HCT116 (cell line): ENCODE measurements around the gene OSBPL5. TPM values are rescaled to one million over a fixed set of nuclear protein-coding genes. Genes with fewer than 3 reads are reported as not detected.

Experiments used
- ATAC-seq: fragments of 200-7000 bp; cut with Tn5 transposase; 2 replicates; pipeline ENCODE4 v1.9.1; 2020; ENCODE audit warnings: mild to moderate bottlenecking, moderate library complexity
- BruUV-seq: library from RNA; stranded (reverse); fragments of 400-500 nt; replicated peaks from 2 replicates; lab custom pipeline; 2021; lab: Mats Ljungman, UMichigan
- CTCF ChIA-PET: fragments of 300-600 bp; sonication (Branson Sonifier 250); formaldehyde crosslinking; loops from one replicate; lab custom pipeline; 2021; ENCODE audit warnings: antibody characterized with exemption; lab: Charles Lee
- POLR2A ChIA-PET: fragments of 300-600, 350-600 bp; sonication (Branson Sonifier 250); formaldehyde crosslinking; loops from one replicate; lab custom pipeline; 2021; ENCODE audit warnings: antibody characterized with exemption; lab: Charles Lee
- RAD21 ChIA-PET, 2 experiments: fragments of 300-600 bp; sonication (Branson Sonifier 250); formaldehyde crosslinking; loops; one replicate each; lab custom pipeline; 2023; ENCODE audit warnings: low total read pairs in 2 of 2; ENCODE audit not compliant: uncharacterized antibody in 2 of 2, unreplicated experiment in 2 of 2, low non-redundant PET in 1 of 2; lab: Charles Lee
- DNase-seq: peaks from one replicate; pipeline ENCODE4 v3.0.0-alpha.2; 2010; ENCODE audit warnings: low read depth, low spot score
- H2AFZ ChIP-seq: fragments of 200-600 bp; shearing (Covaris generic), sonication (generic); 2 replicates; pipeline ENCODE4 v1.6.1; 2017; ENCODE audit warnings: low read depth, mixed run types, mixed read lengths, antibody characterized with exemption, low read length; ENCODE audit not compliant: poor library complexity, severe bottlenecking
- H3K27ac ChIP-seq: 2 replicates; pipeline ENCODE4 v1.5.1; 2012; ENCODE audit warnings: low read depth, low read length
- H3K27me3 ChIP-seq: fragments of 200-600 bp; sonication (generic); 2 replicates; pipeline ENCODE4 v1.6.1; 2016; ENCODE audit warnings: mixed run types, low read length, mixed read lengths; ENCODE audit not compliant: insufficient read depth
- H3K36me3 ChIP-seq, 2 experiments: fragments of 200-500 bp in 1 of 2; fragments of 200-600 bp in 1 of 2; sonication (Bioruptor generic) in 1 of 2; sonication (generic) in 1 of 2; 2 replicates each; pipeline versions ENCODE4 v1.5.1 to v1.6.1; 2014 to 2016; ENCODE audit warnings: low read length in 2 of 2, inconsistent platforms in 1 of 2, mixed read lengths in 1 of 2, mixed run types in 1 of 2; ENCODE audit not compliant: insufficient read depth in 2 of 2, control insufficient read depth in 1 of 2
- H3K4me1 ChIP-seq, 2 experiments: fragments of 200-600 bp in 1 of 2; sonication (generic) in 1 of 2; 2 replicates each; pipeline versions ENCODE4 v1.5.1 to v1.6.1; 2012 to 2017; ENCODE audit warnings: low read length in 2 of 2, inconsistent platforms in 1 of 2, mild to moderate bottlenecking in 1 of 2, mixed read lengths in 1 of 2, mixed run types in 1 of 2, moderate library complexity in 1 of 2; ENCODE audit not compliant: insufficient read depth in 2 of 2, control insufficient read depth in 1 of 2
- H3K4me2 ChIP-seq: fragments of 200-600 bp; sonication (generic); 2 replicates; pipeline ENCODE4 v1.6.1; 2017; ENCODE audit warnings: mixed run types, low read length, mixed read lengths
- H3K4me3 ChIP-seq, 2 experiments: fragments of 200-600 bp in 1 of 2; sonication (generic) in 1 of 2; replicated peaks in 1 of 2; 2 replicates each; pipeline ENCODE4 v1.5.1; 2011 to 2016; ENCODE audit warnings: low read length in 2 of 2, control low read depth in 1 of 2, low read depth in 1 of 2, mild to moderate bottlenecking in 1 of 2, mixed read lengths in 1 of 2, mixed run types in 1 of 2
- H3K79me2 ChIP-seq: fragments of 200-600 bp; sonication (generic); 2 replicates; pipeline ENCODE4 v1.6.1; 2017; ENCODE audit warnings: mild to moderate bottlenecking, mixed run types, low read length, moderate library complexity, mixed read lengths; ENCODE audit not compliant: insufficient read depth
- H3K9ac ChIP-seq: fragments of 200-600 bp; sonication (generic); 2 replicates; pipeline ENCODE4 v1.6.1; 2016; ENCODE audit warnings: low read length, mixed read lengths
- H3K9me2 ChIP-seq: fragments of 200-600 bp; sonication (generic), shearing (Covaris generic); 2 replicates; pipeline ENCODE4 v1.6.1; 2017; ENCODE audit warnings: mixed run types, mild to moderate bottlenecking, moderate library complexity; ENCODE audit not compliant: insufficient read depth
- H3K9me3 ChIP-seq, 2 experiments: fragments of 200-500 bp in 1 of 2; fragments of 200-600 bp in 1 of 2; sonication (Bioruptor generic) in 1 of 2; sonication (generic) in 1 of 2; 2 replicates each; pipeline ENCODE4 v1.6.1; 2014 to 2017; ENCODE audit warnings: low read length in 2 of 2, mixed read lengths in 2 of 2, inconsistent platforms in 1 of 2, low read depth in 1 of 2, mild to moderate bottlenecking in 1 of 2, mixed run types in 1 of 2, moderate library complexity in 1 of 2; ENCODE audit not compliant: control insufficient read depth in 1 of 2, insufficient read depth in 1 of 2
- H4K20me1 ChIP-seq: fragments of 200-600 bp; sonication (generic), shearing (Covaris generic); 2 replicates; pipeline ENCODE4 v1.6.1; 2017; ENCODE audit warnings: mixed run types, mild to moderate bottlenecking, moderate library complexity; ENCODE audit not compliant: insufficient read depth
- CEBPB ChIP-seq: IDR thresholded peaks from 2 replicates; pipeline ENCODE4 v1.6.1; 2012; ENCODE audit warnings: low read depth
- EGR1 ChIP-seq: IDR thresholded peaks from 2 replicates; pipeline ENCODE4 v1.6.1; 2012; ENCODE audit warnings: low read depth
- ELF1 ChIP-seq: IDR thresholded peaks from 2 replicates; pipeline ENCODE4 v1.6.1; 2012; ENCODE audit warnings: low read depth, borderline replicate concordance
- EZH2 ChIP-seq: fragments of 200-600 bp; sonication (generic); IDR thresholded peaks from 2 replicates; pipeline ENCODE4 v1.6.1; 2017; ENCODE audit warnings: antibody characterized with exemption, mixed run types
- EZH2phosphoT487 ChIP-seq: fragments of 200-600 bp; IDR thresholded peaks from 2 replicates; pipeline ENCODE4 v1.6.1; 2018; ENCODE audit warnings: antibody characterized with exemption, borderline replicate concordance
- FOSL1 ChIP-seq: IDR thresholded peaks from 2 replicates; pipeline ENCODE4 v1.6.1; 2012; ENCODE audit warnings: low read depth
- JUND ChIP-seq: IDR thresholded peaks from 2 replicates; pipeline ENCODE4 v1.6.1; 2012
- POLR2A ChIP-seq: IDR thresholded peaks from 2 replicates; pipeline ENCODE4 v1.7.0; 2011; ENCODE audit warnings: borderline replicate concordance; ENCODE audit not compliant: insufficient read depth, insufficient read length; ENCODE audit errors: extremely low read depth
- POLR2AphosphoS5 ChIP-seq: IDR thresholded peaks from 2 replicates; pipeline ENCODE4 v1.6.1; 2011; ENCODE audit warnings: mild to moderate bottlenecking, low read depth, low read length, moderate library complexity
- SP1 ChIP-seq: IDR thresholded peaks from 2 replicates; pipeline ENCODE4 v1.6.1; 2012; ENCODE audit warnings: low read depth
- SRF ChIP-seq: IDR thresholded peaks from 2 replicates; pipeline ENCODE4 v1.6.1; 2012; ENCODE audit warnings: low read depth
- ZFX ChIP-seq: fragments of 450-650 bp; IDR thresholded peaks from 2 replicates; pipeline ENCODE4 v1.6.1; 2017
- ZNF274 ChIP-seq: fragments of 200-500 bp; sonication (Bioruptor generic); IDR thresholded peaks from 2 replicates; pipeline ENCODE4 v1.6.1; 2014; ENCODE audit warnings: mild to moderate bottlenecking, low read depth, low read length, inconsistent platforms
- intact Hi-C: fragments of 100-400 bp; cut with micrococcal nuclease; formaldehyde crosslinking; loops from 2 replicates; pipeline ENCODE4 v1.10.0; 2022
- total RNA-seq: library from RNA; stranded (reverse); gene quantifications from one replicate; pipeline ENCODE4 v1.2.1, GENCODE V29; 2021; ENCODE audit not compliant: unreplicated experiment
- TF ChIP-seq, protein P1 (sequence below): IDR thresholded peaks from 2 replicates; pipeline ENCODE4 v1.6.1; 2012
- TF ChIP-seq, protein P2 (sequence below): IDR thresholded peaks from 2 replicates; pipeline ENCODE4 v1.6.1; 2012
- TF ChIP-seq, protein P3 (sequence below): IDR thresholded peaks from 2 replicates; pipeline ENCODE4 v1.6.1; 2012; ENCODE audit warnings: low read depth

OSBPL5 gene
- total RNA-seq, 1 experiment from 2014 or later, result 44.2 TPM

DNA sequence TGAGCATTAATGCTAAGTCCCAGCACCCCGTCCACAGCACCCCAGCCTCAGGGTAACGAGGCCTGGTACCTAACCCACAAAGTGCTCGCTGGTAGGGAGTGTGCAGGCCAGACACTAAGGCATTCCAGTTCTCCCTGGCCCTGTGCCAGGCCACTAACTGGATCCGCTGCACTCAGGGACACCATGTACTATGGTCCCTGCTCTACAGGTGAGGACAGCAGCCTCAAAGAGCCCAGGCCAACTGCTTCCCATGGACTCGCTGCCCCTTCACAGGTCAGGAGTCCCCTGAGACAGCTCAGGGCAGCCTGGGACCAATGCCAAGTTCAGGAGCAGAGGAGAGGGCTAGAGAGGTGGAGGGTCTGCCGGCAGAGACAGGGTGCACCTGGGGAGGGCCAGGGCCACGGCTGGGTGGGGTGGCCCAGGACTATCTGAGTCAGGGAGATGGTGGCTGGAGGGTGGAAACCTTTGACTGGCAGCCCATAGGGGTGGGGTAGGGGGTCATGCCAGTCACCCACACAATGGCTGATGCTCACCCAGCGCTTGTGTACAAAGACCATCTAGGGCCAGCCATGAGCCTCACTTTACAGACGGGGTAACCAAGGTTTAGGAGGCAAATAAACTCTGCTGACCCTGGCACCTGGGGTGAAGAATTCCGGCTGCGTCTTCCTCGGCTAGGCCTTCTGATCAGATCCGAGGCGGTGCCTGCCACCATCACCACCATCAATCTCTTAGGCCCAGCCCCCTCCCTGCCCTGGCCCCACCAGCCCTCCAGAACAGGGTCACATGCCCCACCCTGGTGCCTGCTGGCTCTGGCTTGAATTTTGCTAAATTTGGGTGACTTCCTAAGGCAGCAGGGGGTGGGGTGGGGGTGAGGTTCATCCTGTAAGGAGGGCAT lies 5.6 kb downstream of the OSBPL5 start:
- ChIA-PET CTCF (no interaction called here), RAD21 (no interaction called here), POLR2A (no interaction called here)
- H3K27ac ChIP-seq, result no peak overlapping the region
- H3K4me3 ChIP-seq, result peak overlapping the region; percentile 32 to 43
- H3K4me1 ChIP-seq, result peaks cover 24 to 52% of the 10 kb centered on the region in 2 experiments; a peak in 3 of 4 replicates
- peaks cover 75% of the 10 kb centered on the region; the same call in 1 of the 2 replicates for H3K79me2 ChIP-seq
- no peak overlapping the region for H2AFZ ChIP-seq
- ATAC-seq (no peak), DNase-seq (no peak)
- intact Hi-C loops, result no loop called here
- H3K4me2 ChIP-seq, result peak overlapping the region; percentile 67
- H3K9me3 ChIP-seq, result no peaks in the 10 kb centered on the region
- no peaks in the 10 kb centered on the region for H3K36me3 ChIP-seq
- BruUV-seq, result no TSS peak
- TF ChIP-seq, protein P1, sequence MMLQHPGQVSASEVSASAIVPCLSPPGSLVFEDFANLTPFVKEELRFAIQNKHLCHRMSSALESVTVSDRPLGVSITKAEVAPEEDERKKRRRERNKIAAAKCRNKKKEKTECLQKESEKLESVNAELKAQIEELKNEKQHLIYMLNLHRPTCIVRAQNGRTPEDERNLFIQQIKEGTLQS, result no peak
- TF ChIP-seq FOSL1, result no peak
- TF ChIP-seq EGR1, result no peak
- TF ChIP-seq ELF1, result no peak
- TF ChIP-seq JUND, result no peak
- no peak for TF ChIP-seq POLR2A
- TF ChIP-seq SRF, result no peak
- TF ChIP-seq ZFX, result no peak
- TF ChIP-seq EZH2phosphoT487, result no peak
- H3K9me2 ChIP-seq, result no peaks in the 10 kb centered on the region
- no peak overlapping the region for H3K9ac ChIP-seq
- H4K20me1 ChIP-seq, result no peaks in the 10 kb centered on the region
- H3K27me3 ChIP-seq, result no peaks in the 10 kb centered on the region

DNA sequence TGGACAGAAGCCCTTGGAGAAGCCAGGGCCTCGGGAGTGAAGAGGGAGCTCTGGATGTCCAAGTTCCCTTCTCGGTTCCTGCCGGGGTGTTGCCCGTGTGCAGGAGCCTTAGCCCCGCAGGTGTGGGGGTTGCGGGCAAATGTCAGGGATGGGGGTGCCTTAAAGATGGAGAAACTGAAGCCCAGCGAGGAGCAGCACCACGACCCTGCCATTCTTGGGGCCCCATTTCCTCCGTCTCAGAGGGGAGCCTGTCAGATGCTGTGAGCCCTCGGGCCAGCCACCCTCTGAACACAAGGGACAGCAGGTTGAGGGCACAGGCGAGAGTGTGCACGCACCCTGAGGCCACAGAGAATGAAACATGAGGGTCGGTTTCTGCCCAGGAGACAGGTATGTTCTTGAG lies 6.3 kb downstream of the OSBPL5 start:
- H3K9me2 ChIP-seq, result no peaks in the 10 kb centered on the region
- H4K20me1 ChIP-seq, result no peaks in the 10 kb centered on the region
- no peak overlapping the region for H3K4me2 ChIP-seq
- intact Hi-C loops, result no loop called here
- peaks cover 73% of the 10 kb centered on the region; the same call in 1 of the 2 replicates for H3K79me2 ChIP-seq
- no peak overlapping the region for H3K4me3 ChIP-seq
- no peaks in the 10 kb centered on the region for H3K9me3 ChIP-seq
- RAD21 ChIA-PET, result no interaction called here
- H3K36me3 ChIP-seq, result no peaks in the 10 kb centered on the region
- no peaks in the 10 kb centered on the region for H3K27me3 ChIP-seq
- no peak overlapping the region for H2AFZ ChIP-seq
- ATAC-seq, result no peak
- no TSS peak for BruUV-seq
- no peak for DNase-seq
- H3K4me1 ChIP-seq, result peaks cover 27 to 52% of the 10 kb centered on the region in 2 experiments; a peak in 3 of 4 replicates
- no peak overlapping the region for H3K27ac ChIP-seq
- POLR2A ChIA-PET, result no interaction called here
- no peak overlapping the region for H3K9ac ChIP-seq
- CTCF ChIA-PET, result no interaction called here
- TF ChIP-seq, protein P2, sequence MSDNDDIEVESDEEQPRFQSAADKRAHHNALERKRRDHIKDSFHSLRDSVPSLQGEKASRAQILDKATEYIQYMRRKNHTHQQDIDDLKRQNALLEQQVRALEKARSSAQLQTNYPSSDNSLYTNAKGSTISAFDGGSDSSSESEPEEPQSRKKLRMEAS, result no peak
- no peak for TF ChIP-seq ELF1
- no peak for TF ChIP-seq EGR1
- TF ChIP-seq, protein P3, sequence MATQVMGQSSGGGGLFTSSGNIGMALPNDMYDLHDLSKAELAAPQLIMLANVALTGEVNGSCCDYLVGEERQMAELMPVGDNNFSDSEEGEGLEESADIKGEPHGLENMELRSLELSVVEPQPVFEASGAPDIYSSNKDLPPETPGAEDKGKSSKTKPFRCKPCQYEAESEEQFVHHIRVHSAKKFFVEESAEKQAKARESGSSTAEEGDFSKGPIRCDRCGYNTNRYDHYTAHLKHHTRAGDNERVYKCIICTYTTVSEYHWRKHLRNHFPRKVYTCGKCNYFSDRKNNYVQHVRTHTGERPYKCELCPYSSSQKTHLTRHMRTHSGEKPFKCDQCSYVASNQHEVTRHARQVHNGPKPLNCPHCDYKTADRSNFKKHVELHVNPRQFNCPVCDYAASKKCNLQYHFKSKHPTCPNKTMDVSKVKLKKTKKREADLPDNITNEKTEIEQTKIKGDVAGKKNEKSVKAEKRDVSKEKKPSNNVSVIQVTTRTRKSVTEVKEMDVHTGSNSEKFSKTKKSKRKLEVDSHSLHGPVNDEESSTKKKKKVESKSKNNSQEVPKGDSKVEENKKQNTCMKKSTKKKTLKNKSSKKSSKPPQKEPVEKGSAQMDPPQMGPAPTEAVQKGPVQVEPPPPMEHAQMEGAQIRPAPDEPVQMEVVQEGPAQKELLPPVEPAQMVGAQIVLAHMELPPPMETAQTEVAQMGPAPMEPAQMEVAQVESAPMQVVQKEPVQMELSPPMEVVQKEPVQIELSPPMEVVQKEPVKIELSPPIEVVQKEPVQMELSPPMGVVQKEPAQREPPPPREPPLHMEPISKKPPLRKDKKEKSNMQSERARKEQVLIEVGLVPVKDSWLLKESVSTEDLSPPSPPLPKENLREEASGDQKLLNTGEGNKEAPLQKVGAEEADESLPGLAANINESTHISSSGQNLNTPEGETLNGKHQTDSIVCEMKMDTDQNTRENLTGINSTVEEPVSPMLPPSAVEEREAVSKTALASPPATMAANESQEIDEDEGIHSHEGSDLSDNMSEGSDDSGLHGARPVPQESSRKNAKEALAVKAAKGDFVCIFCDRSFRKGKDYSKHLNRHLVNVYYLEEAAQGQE, result no peak
- no peak for TF ChIP-seq ZNF274
- TF ChIP-seq SP1, result no peak
- TF ChIP-seq CEBPB, result no peak
- no peak for TF ChIP-seq POLR2A
- no peak for TF ChIP-seq FOSL1
- no peak for TF ChIP-seq EZH2
- no peak for TF ChIP-seq POLR2AphosphoS5
